Naive thymus-derived CD8-positive, alpha-beta T cell (primary cell): ENCODE results near the gene NDUFV1. TPM values are rescaled to one million over a fixed set of nuclear protein-coding genes. Genes with fewer than 3 reads are reported as not detected.
"Not testable (repeated sequence)": the region's sequence is repeated elsewhere in the genome, so short reads cannot be mapped to it uniquely, and the experiment has no call there.

Experiments used
- ATAC-seq, 2 donors: fragments of 150-1000 bp; cut with Tn5 transposase in 1 of 2; sonication (Bioruptor Pico), chemical (Tn5 transposase) in 1 of 2; 1 replicate in 1 of 2; 2 replicates in 1 of 2; pipeline ENCODE4 v1.10.0; 2021; ENCODE audit warnings: mild to moderate bottlenecking in 2 of 2, moderate library complexity in 2 of 2
- POLR2A ChIA-PET: fragments of 350-600 bp; sonication (Branson Sonifier 250); formaldehyde crosslinking; loops from one replicate; lab custom pipeline; 2021; ENCODE audit warnings: antibody characterized with exemption; lab: Charles Lee
- DNase-seq, 10 donors: peaks; one replicate each; pipeline versions ENCODE4 v3.0.0 to v3.0.0-alpha.2; 2020 to 2022
- H3K27ac Mint-ChIP-seq, 10 donors: one replicate each; pipeline ENCODE4 v1.8.0; 2020 to 2022; ENCODE audit warnings: mild to moderate bottlenecking in 10 of 10, mixed read lengths in 10 of 10, moderate library complexity in 4 of 10, inconsistent platforms in 1 of 10
- H3K27me3 Mint-ChIP-seq, 5 donors: one replicate each; pipeline ENCODE4 v1.8.0; 2021 to 2022; ENCODE audit warnings: mixed read lengths in 5 of 5
- H3K36me3 Mint-ChIP-seq, 3 donors: one replicate each; pipeline ENCODE4 v1.8.0; 2020 to 2022; ENCODE audit warnings: mixed read lengths in 3 of 3, mild to moderate bottlenecking in 2 of 3, inconsistent platforms in 1 of 3
- H3K4me1 Mint-ChIP-seq, 4 donors: one replicate each; pipeline ENCODE4 v1.8.0; 2021 to 2022; ENCODE audit warnings: mixed read lengths in 4 of 4
- H3K4me3 Mint-ChIP-seq, 10 donors: one replicate each; pipeline ENCODE4 v1.8.0; 2020 to 2022; ENCODE audit warnings: mild to moderate bottlenecking in 10 of 10, mixed read lengths in 10 of 10, moderate library complexity in 6 of 10, inconsistent platforms in 1 of 10
- H3K9me3 Mint-ChIP-seq, 9 donors: one replicate each; pipeline ENCODE4 v1.8.0; 2020 to 2022; ENCODE audit warnings: mixed read lengths in 9 of 9, mild to moderate bottlenecking in 3 of 9, inconsistent platforms in 1 of 9, moderate library complexity in 1 of 9
- polyA plus RNA-seq, 3 donors: library from polyadenylated mRNA; unstranded; fragments of 300-500 nt; fragmentation: Illumina TruSeq; gene quantifications; one replicate each; pipeline ENCODE4 v1.2.3, GENCODE V29; 2021
- total RNA-seq, 8 experiments: library from RNA in 2 of 8; stranded (reverse) in 2 of 8; gene quantifications; one replicate each; pipeline ENCODE4 v1.2.3 and lab custom pipeline; 2021 to 2026

NDUFV1 gene
- total and polyA plus RNA-seq, 5 experiments from 2014 or later, result 122 to 199 (median 123) TPM

DNA sequence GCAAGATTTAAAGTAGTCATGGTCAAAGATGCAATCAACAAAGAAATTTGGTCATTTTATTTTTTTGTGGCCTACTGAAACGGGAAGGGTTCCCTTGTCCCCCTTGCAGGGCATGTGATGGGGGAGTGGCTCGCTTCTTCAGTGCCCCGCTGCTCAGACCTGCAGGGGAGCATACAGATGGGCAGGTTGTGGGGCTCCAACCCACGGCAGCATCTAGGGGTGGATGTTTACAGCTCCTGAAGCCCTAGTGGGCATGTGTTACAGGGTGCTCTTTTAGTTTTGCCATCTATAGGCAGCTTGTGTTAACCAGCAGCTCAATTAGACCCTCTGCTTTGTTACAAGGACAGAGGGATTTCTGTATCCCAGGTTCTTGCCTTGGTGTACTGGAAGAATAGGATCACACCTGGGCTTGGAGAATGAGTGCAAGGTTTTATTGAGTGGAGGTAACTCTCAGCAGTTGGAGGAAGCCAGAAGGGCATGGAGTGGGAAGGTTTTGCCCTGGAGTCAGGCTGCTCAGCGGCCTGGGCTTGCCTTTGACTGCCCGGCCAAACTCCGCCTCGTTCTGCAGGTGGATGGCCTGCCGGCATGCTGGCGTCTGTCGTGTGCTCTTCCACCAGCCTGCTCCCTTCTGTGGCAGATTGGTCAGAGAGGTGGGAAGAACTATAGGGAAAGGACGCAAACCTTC lies 13.7 kb upstream of the NDUFV1 start:
- H3K36me3 Mint-ChIP-seq, result no peaks in the 10 kb centered on the region
- peaks cover 0 to 4% (median 0%) of the 10 kb centered on the region in 9 donors for H3K9me3 Mint-ChIP-seq
- POLR2A ChIA-PET, result interaction anchor here (0.7 to 1.3 kb wide), 2 partner anchors 9 to 21 kb away, joined by 3 to 4 read pairs; partner anchors contain the start of gene GSTP1
- H3K4me1 Mint-ChIP-seq, result peaks cover 0 to 6% (median 0%) of the 10 kb centered on the region in 4 donors
- no peak for DNase-seq
- no peak overlapping the region for H3K27ac Mint-ChIP-seq
- no peak overlapping the region for H3K4me3 Mint-ChIP-seq
- ATAC-seq, result no peak
- H3K27me3 Mint-ChIP-seq, result peaks cover 0 to 2% (median 0%) of the 10 kb centered on the region in 5 donors

DNA sequence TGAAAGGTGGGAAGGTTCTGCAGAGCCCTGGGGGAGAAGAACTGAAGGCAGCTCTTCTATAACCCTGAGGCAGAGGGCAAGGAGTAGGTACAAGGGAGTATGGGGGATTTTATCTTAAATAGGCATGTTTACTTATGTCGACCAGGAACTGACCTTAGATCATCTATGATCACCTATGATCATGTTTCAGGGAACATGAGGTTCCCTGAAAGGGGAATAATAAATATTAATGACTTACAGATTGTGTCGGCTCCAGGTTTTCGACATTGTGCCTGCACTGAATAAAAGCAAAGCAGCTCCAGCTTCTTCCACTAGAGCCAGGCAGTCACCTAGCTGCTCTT lies 13.2 kb upstream of the NDUFV1 start:
- peaks cover 0 to 4% (median 0%) of the 10 kb centered on the region in 4 donors for H3K4me1 Mint-ChIP-seq
- H3K36me3 Mint-ChIP-seq, result no peaks in the 10 kb centered on the region
- DNase-seq, result no peak
- H3K27me3 Mint-ChIP-seq, result peaks cover 0 to 2% (median 0%) of the 10 kb centered on the region in 5 donors
- no peak overlapping the region for H3K4me3 Mint-ChIP-seq
- POLR2A ChIA-PET, result no interaction called here
- H3K9me3 Mint-ChIP-seq, result peaks cover 0 to 4% (median 0%) of the 10 kb centered on the region in 9 donors
- no peak for ATAC-seq
- H3K27ac Mint-ChIP-seq, result no peak overlapping the region

GRCh38 chr11:67594480-67594879 lies 12.3 kb upstream of the NDUFV1 start:
- no peak overlapping the region for H3K4me3 Mint-ChIP-seq
- H3K9me3 Mint-ChIP-seq, result peaks cover 0 to 4% (median 0%) of the 10 kb centered on the region in 9 donors
- H3K4me1 Mint-ChIP-seq, result peaks cover 0 to 4% (median 0%) of the 10 kb centered on the region in 4 donors
- DNase-seq (no peak), ATAC-seq (no peak)
- POLR2A ChIA-PET, result no interaction called here
- no peaks in the 10 kb centered on the region for H3K36me3 Mint-ChIP-seq
- peaks cover 0 to 4% (median 0%) of the 10 kb centered on the region in 5 donors for H3K27me3 Mint-ChIP-seq
- H3K27ac Mint-ChIP-seq, result no peak overlapping the region

DNA sequence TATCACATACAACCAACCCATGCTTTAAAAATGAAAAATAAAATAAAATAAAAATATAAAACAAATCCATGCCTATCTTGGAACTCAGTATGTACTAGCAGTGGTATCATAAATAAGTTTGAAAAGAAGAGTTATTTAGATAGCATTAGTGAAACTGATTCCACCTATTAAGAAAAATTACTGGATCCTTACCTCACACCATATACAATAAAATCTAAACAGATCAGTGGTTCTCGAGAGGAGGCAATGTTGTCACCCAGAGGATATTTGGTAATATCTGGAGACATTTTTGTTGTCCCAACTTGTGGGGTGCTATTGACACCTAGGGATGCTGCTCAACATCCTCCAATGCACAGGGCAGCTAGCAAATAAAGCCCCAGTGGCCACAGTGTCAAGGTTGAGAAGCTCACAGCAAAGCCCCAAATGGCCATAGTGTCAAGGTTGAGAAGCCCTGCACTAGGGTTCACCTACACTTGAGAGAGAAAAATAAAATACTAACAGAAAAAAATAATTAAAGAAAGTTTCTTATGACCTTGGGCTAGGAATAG lies 9.9 kb upstream of the NDUFV1 start:
- no peak for DNase-seq
- POLR2A ChIA-PET, result no interaction called here
- Mint-ChIP-seq H3K27ac (no peak overlapping the region), H3K4me1 (peaks cover 0 to 11% (median 0%) of the 10 kb centered on the region in 4 donors), H3K9me3 (peaks cover 0 to 4% (median 0%) of the 10 kb centered on the region in 9 donors), H3K4me3 (no peak overlapping the region), H3K36me3 (no peaks in the 10 kb centered on the region), H3K27me3 (peaks cover 0 to 23% (median 9%) of the 10 kb centered on the region in 5 donors)
- no peak for ATAC-seq

DNA sequence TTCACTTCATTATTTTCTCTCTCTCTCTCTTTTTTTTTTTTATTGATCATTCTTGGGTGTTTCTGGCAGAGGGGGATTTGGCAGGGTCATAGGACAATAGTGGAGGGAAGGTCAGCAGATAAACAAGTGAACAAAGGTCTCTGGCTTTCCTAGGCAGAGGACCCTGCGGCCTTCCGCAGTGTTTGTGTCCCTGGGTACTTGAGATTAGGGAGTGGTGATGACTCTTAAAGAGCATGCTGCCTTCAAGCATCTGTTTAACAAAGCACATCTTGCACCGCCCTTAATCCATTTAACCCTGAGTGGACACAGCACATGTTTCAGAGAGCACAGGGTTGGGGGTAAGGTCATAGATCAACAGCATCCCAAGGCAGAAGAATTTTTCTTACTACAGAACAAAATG lies 9.3 kb upstream of the NDUFV1 start:
- POLR2A ChIA-PET, H3K4me3 Mint-ChIP-seq, ATAC-seq, H3K36me3 Mint-ChIP-seq, DNase-seq, H3K27ac Mint-ChIP-seq, H3K9me3 Mint-ChIP-seq: not testable (repeated sequence)
- H3K4me1 Mint-ChIP-seq, result peaks cover 0 to 11% (median 0%) of the 10 kb centered on the region in 4 donors
- peaks cover 0 to 25% (median 9%) of the 10 kb centered on the region in 5 donors for H3K27me3 Mint-ChIP-seq

GRCh38 chr11:67597963-67598362 lies 8.8 kb upstream of the NDUFV1 start:
- peaks cover 0 to 11% (median 0%) of the 10 kb centered on the region in 4 donors for H3K4me1 Mint-ChIP-seq
- ATAC-seq, DNase-seq, H3K4me3 Mint-ChIP-seq, H3K9me3 Mint-ChIP-seq, H3K36me3 Mint-ChIP-seq, POLR2A ChIA-PET, H3K27ac Mint-ChIP-seq: not testable (repeated sequence)
- H3K27me3 Mint-ChIP-seq, result peaks cover 4 to 30% (median 9%) of the 10 kb centered on the region in 5 donors

GRCh38 chr11:67599149-67599548 lies 7.6 kb upstream of the NDUFV1 start:
- Mint-ChIP-seq H3K36me3 (no peaks in the 10 kb centered on the region), H3K4me3 (no peak overlapping the region), H3K4me1 (peaks cover 0 to 11% (median 0%) of the 10 kb centered on the region in 4 donors), H3K27me3 (peaks cover 4 to 35% (median 9%) of the 10 kb centered on the region in 5 donors), H3K9me3 (peaks cover 0 to 4% (median 0%) of the 10 kb centered on the region in 9 donors), H3K27ac (no peak overlapping the region)
- DNase-seq (no peak), ATAC-seq (no peak)
- POLR2A ChIA-PET, result interaction anchor here (0.7 kb wide), 1 partner anchor 448 kb away, joined by 3 read pairs; no protein-coding TSS in a partner anchor

DNA sequence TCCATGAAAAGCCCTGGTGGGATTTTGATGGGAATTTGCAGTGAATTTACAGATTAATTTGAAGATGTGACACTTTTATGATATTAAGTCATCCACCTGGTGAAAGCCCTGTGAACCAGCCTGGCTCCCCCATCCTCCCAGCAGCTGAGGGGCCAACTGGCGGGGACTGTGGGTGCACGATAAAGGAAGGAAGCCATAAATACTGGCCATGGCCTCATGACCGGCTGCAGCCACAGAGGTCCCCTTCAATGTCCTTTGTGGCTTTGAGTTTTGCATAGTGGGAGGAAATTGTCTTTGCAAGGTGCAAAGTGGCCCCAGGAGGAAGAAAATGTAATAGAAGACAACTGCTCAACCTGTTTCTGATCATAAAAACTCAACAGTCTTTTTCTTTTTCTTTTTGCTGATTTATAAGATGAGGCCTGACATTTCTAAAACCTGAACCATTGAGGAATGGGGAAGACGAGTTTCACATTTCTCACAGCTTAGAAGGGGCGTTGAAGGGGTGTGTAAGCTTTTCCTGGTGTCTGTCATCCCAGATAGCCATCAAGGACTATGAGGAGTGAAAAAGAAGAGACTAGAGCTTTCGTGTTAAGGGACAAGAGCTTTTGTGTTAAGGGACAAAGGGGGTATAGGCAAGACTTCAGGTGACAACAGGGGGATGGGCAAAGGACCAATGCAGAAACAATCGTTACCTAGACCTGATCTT lies 6.3 kb upstream of the NDUFV1 start:
- H3K9me3 Mint-ChIP-seq, result peaks cover 0 to 4% (median 0%) of the 10 kb centered on the region in 9 donors
- ATAC-seq (no peak), DNase-seq (no peak)
- peaks cover 4 to 42% (median 9%) of the 10 kb centered on the region in 5 donors for H3K27me3 Mint-ChIP-seq
- peak overlapping the region in 1 of 10 donors; percentile 4 for H3K4me3 Mint-ChIP-seq
- POLR2A ChIA-PET, result no interaction called here
- peak overlapping the region in 3 of 10 donors; percentile 6 to 58 (median 14) for H3K27ac Mint-ChIP-seq
- H3K4me1 Mint-ChIP-seq, result peaks cover 0 to 15% (median under 1%) of the 10 kb centered on the region in 4 donors
- no peaks in the 10 kb centered on the region for H3K36me3 Mint-ChIP-seq

DNA sequence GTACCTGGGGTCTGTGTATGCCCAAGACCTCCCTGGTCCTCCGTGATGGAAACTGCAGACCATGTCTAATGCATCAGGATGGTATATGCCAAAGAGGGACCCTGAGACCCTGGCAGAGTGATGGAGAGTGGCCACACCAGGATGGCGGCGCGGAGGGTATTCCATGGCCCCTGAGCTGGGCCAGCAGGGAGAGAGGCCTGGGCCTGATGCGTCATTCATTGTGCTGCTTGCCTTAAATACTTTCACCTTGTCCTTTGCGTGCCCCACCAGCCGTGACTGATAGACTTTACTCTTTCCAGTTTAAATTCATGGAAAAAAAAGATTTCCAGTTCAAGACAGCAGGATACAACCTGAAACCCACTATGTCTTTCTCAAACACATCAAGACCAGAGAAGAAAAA lies 5.6 kb upstream of the NDUFV1 start:
- peaks cover 2 to 18% (median 5%) of the 10 kb centered on the region in 4 donors for H3K4me1 Mint-ChIP-seq
- no peak for ATAC-seq
- no peak overlapping the region for H3K4me3 Mint-ChIP-seq
- POLR2A ChIA-PET, result no interaction called here
- no peak for DNase-seq
- H3K27ac Mint-ChIP-seq, result no peak overlapping the region
- peaks cover 4 to 42% (median 9%) of the 10 kb centered on the region in 5 donors for H3K27me3 Mint-ChIP-seq
- no peaks in the 10 kb centered on the region for H3K36me3 Mint-ChIP-seq
- H3K9me3 Mint-ChIP-seq, result peaks cover 0 to 4% (median 0%) of the 10 kb centered on the region in 9 donors

GRCh38 chr11:67604119-67604518 lies 2.6 kb upstream of the NDUFV1 start:
- DNase-seq, ATAC-seq, H3K36me3 Mint-ChIP-seq, POLR2A ChIA-PET, H3K9me3 Mint-ChIP-seq: not testable (repeated sequence)
- Mint-ChIP-seq H3K4me3 (peak overlapping the region in 4 of 10 donors; percentile 3 to 53 (median 34)), H3K4me1 (peaks cover 3 to 37% (median 20%) of the 10 kb centered on the region in 4 donors), H3K27me3 (peaks cover 4 to 42% (median 8%) of the 10 kb centered on the region in 5 donors), H3K27ac (peak overlapping the region in 2 of 10 donors; percentile 37 to 89)

DNA sequence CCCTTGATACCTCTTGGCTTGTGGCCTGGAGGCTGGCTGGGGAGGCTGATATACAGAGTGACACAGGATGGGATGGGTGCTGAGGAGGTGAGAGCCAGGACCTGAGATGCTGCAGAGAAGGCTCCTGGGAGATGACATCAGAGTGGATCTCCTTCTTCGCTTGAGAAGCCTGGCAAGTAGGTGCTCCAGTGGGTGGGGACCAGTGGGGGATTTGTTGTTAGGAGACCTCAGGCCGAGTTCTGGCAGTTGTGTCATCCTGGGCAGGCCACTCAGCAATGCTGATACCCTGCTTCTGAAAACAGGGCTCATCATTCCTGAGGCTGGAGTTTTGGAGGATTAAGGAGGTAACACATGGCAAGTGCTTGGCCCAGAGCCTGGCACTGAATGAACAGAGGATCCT lies 1.9 kb upstream of the NDUFV1 start:
- H3K9me3 Mint-ChIP-seq, result no peaks in the 10 kb centered on the region
- peaks cover 4 to 35% (median 8%) of the 10 kb centered on the region in 5 donors for H3K27me3 Mint-ChIP-seq
- peaks cover 0 to 15% (median 7%) of the 10 kb centered on the region in 3 donors for H3K36me3 Mint-ChIP-seq
- peak overlapping the region in 7 of 10 donors; percentile 11 to 62 (median 48) for H3K4me3 Mint-ChIP-seq
- H3K4me1 Mint-ChIP-seq, result peaks cover 4 to 37% (median 20%) of the 10 kb centered on the region in 4 donors
- DNase-seq (no peak), ATAC-seq (no peak)
- H3K27ac Mint-ChIP-seq, result peak overlapping the region in 1 of 10 donors; percentile 54
- POLR2A ChIA-PET, result interaction anchor here (1.0 kb wide), 1 partner anchor 9 kb away, joined by 3 read pairs; no protein-coding TSS in a partner anchor

GRCh38 chr11:67605231-67606011 lies 1.3 kb upstream of the NDUFV1 start:
- POLR2A ChIA-PET, result interaction anchor here (1.0 kb wide), 1 partner anchor 8 kb away, joined by 3 read pairs; no protein-coding TSS in a partner anchor
- Mint-ChIP-seq H3K27me3 (peaks cover 4 to 29% (median 8%) of the 10 kb centered on the region in 5 donors), H3K36me3 (peaks cover 0 to 19% (median 10%) of the 10 kb centered on the region in 3 donors), H3K9me3 (no peaks in the 10 kb centered on the region), H3K4me1 (peaks cover 4 to 31% (median 20%) of the 10 kb centered on the region in 4 donors), H3K27ac (peak overlapping the region in 9 of 10 donors; percentile 15 to 92 (median 86)), H3K4me3 (peak overlapping the region; percentile 41 to 81 (median 74))
- ATAC-seq (no peak), DNase-seq (no peak)
